ENCODE measurements around the gene RNF169. TPM values are rescaled to one million over a fixed set of nuclear protein-coding genes. Genes with fewer than 3 reads are reported as not detected.

Gene RNF169
- total and polyA plus RNA-seq, 2 experiments from 2014 or later: 0.78 to 16.5 TPM

DNA sequence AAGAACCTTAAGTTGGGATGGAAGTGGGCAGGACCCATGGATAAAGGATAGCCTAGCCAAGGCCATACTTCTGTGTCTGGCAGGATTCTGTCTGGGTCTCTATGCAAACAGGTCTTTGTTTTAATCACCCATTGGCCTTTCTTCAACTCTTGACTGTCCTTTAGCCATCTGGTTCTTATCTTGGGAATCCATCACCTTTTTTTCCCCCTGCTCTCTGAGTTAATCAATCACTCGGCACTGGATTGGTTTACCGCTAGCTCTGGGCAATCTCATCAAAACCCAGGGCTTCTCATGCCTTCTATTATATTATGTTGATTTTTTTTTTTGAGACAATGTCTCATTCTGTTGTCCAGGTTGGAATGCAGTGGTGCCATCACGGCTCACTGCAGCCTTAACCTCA lies 1.8 kb upstream of the RNF169 start:
- H2AFZ ChIP-seq: no peak overlapping the region
- H3K36me3 ChIP-seq (ENCODE audit: insufficient read depth): no peaks in the 10 kb centered on the region
- no peak overlapping the region for H3K4me2 ChIP-seq
- H3K4me1 Mint-ChIP-seq: peaks cover 23% of the 10 kb centered on the region
- H3K9me2 ChIP-seq (ENCODE audit: insufficient read depth): 0 out of 2 replicates have a peak, but pooled peaks cover 8% of the 10 kb centered on the region
- H4K20me1 ChIP-seq (replicated peaks; ENCODE audit: insufficient read depth): no peaks in the 10 kb centered on the region; the same call in 1 of the 2 replicates
- H3K36me3 Mint-ChIP-seq (ENCODE audit: low read depth): peaks cover 3% of the 10 kb centered on the region
- H3K27me3 Mint-ChIP-seq (ENCODE audit: insufficient read depth, low read depth, poor library complexity): peaks cover 10% of the 10 kb centered on the region
- H3K79me2 ChIP-seq (replicated peaks; ENCODE audit: insufficient read depth): peaks cover 26% of the 10 kb centered on the region
- 0 out of 2 replicates have a peak, but pooled peaks cover 9% of the 10 kb centered on the region for H3K27me3 ChIP-seq (ENCODE audit: insufficient read depth)
- H3K4me3 ChIP-seq: no peak overlapping the region
- no peaks in the 10 kb centered on the region for H3F3A ChIP-seq (replicated peaks; ENCODE audit: low read depth)
- peaks cover 10% of the 10 kb centered on the region; the same call in 1 of the 2 replicates for H3K4me1 ChIP-seq (ENCODE audit: insufficient read depth)
- no peak overlapping the region for H3K4me3 Mint-ChIP-seq
- ATAC-seq: no peak
- no peak for DNase-seq (ENCODE audit: low spot score)
- TF ChIP-seq EZH2 (IDR thresholded peaks at IDR 0.05; ENCODE audit: low read depth, unreplicated experiment): no peak
- TF ChIP-seq, protein P1, sequence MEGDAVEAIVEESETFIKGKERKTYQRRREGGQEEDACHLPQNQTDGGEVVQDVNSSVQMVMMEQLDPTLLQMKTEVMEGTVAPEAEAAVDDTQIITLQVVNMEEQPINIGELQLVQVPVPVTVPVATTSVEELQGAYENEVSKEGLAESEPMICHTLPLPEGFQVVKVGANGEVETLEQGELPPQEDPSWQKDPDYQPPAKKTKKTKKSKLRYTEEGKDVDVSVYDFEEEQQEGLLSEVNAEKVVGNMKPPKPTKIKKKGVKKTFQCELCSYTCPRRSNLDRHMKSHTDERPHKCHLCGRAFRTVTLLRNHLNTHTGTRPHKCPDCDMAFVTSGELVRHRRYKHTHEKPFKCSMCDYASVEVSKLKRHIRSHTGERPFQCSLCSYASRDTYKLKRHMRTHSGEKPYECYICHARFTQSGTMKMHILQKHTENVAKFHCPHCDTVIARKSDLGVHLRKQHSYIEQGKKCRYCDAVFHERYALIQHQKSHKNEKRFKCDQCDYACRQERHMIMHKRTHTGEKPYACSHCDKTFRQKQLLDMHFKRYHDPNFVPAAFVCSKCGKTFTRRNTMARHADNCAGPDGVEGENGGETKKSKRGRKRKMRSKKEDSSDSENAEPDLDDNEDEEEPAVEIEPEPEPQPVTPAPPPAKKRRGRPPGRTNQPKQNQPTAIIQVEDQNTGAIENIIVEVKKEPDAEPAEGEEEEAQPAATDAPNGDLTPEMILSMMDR (conservative IDR thresholded peaks at IDR 0.05; ENCODE audit: low read depth in 2 of 2): no peak
- TF ChIP-seq NANOG (IDR thresholded peaks at IDR 0.05; ENCODE audit: borderline replicate concordance): no peak
- TF ChIP-seq, protein P2, sequence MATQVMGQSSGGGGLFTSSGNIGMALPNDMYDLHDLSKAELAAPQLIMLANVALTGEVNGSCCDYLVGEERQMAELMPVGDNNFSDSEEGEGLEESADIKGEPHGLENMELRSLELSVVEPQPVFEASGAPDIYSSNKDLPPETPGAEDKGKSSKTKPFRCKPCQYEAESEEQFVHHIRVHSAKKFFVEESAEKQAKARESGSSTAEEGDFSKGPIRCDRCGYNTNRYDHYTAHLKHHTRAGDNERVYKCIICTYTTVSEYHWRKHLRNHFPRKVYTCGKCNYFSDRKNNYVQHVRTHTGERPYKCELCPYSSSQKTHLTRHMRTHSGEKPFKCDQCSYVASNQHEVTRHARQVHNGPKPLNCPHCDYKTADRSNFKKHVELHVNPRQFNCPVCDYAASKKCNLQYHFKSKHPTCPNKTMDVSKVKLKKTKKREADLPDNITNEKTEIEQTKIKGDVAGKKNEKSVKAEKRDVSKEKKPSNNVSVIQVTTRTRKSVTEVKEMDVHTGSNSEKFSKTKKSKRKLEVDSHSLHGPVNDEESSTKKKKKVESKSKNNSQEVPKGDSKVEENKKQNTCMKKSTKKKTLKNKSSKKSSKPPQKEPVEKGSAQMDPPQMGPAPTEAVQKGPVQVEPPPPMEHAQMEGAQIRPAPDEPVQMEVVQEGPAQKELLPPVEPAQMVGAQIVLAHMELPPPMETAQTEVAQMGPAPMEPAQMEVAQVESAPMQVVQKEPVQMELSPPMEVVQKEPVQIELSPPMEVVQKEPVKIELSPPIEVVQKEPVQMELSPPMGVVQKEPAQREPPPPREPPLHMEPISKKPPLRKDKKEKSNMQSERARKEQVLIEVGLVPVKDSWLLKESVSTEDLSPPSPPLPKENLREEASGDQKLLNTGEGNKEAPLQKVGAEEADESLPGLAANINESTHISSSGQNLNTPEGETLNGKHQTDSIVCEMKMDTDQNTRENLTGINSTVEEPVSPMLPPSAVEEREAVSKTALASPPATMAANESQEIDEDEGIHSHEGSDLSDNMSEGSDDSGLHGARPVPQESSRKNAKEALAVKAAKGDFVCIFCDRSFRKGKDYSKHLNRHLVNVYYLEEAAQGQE (IDR thresholded peaks at IDR 0.05; ENCODE audit: unreplicated experiment): no peak
- TF ChIP-seq POLR2AphosphoS5 (IDR thresholded peaks at IDR 0.05; ENCODE audit: low read depth): no peak
- TF ChIP-seq EZH2phosphoT487 (IDR thresholded peaks at IDR 0.05; ENCODE audit: unreplicated experiment): no peak
- no peak for TF ChIP-seq JUNB (IDR thresholded peaks at IDR 0.05; ENCODE audit: unreplicated experiment)
- TF ChIP-seq, protein P3, sequence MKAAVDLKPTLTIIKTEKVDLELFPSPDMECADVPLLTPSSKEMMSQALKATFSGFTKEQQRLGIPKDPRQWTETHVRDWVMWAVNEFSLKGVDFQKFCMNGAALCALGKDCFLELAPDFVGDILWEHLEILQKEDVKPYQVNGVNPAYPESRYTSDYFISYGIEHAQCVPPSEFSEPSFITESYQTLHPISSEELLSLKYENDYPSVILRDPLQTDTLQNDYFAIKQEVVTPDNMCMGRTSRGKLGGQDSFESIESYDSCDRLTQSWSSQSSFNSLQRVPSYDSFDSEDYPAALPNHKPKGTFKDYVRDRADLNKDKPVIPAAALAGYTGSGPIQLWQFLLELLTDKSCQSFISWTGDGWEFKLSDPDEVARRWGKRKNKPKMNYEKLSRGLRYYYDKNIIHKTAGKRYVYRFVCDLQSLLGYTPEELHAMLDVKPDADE (IDR thresholded peaks at IDR 0.05): no peak
- TF ChIP-seq ZNF114 (CRISPR knock-in tag; IDR thresholded peaks at IDR 0.05): no peak
- TF ChIP-seq, protein P4, sequence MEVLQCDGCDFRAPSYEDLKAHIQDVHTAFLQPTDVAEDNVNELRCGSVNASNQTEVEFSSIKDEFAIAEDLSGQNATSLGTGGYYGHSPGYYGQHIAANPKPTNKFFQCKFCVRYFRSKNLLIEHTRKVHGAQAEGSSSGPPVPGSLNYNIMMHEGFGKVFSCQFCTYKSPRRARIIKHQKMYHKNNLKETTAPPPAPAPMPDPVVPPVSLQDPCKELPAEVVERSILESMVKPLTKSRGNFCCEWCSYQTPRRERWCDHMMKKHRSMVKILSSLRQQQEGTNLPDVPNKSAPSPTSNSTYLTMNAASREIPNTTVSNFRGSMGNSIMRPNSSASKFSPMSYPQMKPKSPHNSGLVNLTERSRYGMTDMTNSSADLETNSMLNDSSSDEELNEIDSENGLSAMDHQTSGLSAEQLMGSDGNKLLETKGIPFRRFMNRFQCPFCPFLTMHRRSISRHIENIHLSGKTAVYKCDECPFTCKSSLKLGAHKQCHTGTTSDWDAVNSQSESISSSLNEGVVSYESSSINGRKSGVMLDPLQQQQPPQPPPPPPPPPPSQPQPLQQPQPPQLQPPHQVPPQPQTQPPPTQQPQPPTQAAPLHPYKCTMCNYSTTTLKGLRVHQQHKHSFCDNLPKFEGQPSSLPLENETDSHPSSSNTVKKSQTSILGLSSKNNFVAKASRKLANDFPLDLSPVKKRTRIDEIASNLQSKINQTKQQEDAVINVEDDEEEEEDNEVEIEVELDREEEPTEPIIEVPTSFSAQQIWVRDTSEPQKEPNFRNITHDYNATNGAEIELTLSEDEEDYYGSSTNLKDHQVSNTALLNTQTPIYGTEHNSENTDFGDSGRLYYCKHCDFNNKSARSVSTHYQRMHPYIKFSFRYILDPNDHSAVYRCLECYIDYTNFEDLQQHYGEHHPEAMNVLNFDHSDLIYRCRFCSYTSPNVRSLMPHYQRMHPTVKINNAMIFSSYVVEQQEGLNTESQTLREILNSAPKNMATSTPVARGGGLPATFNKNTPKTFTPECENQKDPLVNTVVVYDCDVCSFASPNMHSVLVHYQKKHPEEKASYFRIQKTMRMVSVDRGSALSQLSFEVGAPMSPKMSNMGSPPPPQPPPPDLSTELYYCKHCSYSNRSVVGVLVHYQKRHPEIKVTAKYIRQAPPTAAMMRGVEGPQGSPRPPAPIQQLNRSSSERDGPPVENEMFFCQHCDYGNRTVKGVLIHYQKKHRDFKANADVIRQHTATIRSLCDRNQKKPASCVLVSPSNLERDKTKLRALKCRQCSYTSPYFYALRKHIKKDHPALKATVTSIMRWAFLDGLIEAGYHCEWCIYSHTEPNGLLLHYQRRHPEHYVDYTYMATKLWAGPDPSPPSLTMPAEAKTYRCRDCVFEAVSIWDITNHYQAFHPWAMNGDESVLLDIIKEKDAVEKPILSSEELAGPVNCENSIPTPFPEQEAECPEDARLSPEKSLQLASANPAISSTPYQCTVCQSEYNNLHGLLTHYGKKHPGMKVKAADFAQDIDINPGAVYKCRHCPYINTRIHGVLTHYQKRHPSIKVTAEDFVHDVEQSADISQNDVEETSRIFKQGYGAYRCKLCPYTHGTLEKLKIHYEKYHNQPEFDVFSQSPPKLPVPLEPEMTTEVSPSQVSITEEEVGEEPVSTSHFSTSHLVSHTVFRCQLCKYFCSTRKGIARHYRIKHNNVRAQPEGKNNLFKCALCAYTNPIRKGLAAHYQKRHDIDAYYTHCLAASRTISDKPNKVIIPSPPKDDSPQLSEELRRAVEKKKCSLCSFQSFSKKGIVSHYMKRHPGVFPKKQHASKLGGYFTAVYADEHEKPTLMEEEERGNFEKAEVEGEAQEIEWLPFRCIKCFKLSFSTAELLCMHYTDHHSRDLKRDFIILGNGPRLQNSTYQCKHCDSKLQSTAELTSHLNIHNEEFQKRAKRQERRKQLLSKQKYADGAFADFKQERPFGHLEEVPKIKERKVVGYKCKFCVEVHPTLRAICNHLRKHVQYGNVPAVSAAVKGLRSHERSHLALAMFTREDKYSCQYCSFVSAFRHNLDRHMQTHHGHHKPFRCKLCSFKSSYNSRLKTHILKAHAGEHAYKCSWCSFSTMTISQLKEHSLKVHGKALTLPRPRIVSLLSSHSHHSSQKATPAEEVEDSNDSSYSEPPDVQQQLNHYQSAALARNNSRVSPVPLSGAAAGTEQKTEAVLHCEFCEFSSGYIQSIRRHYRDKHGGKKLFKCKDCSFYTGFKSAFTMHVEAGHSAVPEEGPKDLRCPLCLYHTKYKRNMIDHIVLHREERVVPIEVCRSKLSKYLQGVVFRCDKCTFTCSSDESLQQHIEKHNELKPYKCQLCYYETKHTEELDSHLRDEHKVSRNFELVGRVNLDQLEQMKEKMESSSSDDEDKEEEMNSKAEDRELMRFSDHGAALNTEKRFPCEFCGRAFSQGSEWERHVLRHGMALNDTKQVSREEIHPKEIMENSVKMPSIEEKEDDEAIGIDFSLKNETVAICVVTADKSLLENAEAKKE (CRISPR knock-in tag; IDR thresholded peaks at IDR 0.05): no peak
- H3K27ac ChIP-seq (ENCODE audit: low read depth): no peak overlapping the region
- peaks cover 8% of the 10 kb centered on the region; the same call in 2 of the 3 replicates for H3K9me3 Mint-ChIP-seq
- H3K27ac Mint-ChIP-seq: no peak overlapping the region

All from GM23338 (cell line).